Neural progenitor cell (in vitro differentiated cells): ENCODE results near the gene SLC1A4.
"Not testable (repeated sequence)": the region's sequence is repeated elsewhere in the genome, so short reads cannot be mapped to it uniquely, and the experiment has no call there.

ENCODE experiments used
- CTCF ChIP-seq: fragments of 200-600 bp; sonication (generic); IDR thresholded peaks from 2 replicates; pipeline ENCODE4 v1.5.1; 2017; ENCODE audit warnings: antibody characterized with exemption, mild to moderate bottlenecking
- EZH2phosphoT487 ChIP-seq: fragments of 200-600 bp; sonication (generic); IDR thresholded peaks from 2 replicates; pipeline ENCODE4 v1.6.1; 2017; ENCODE audit warnings: antibody characterized with exemption

- not testable (repeated sequence) for TF ChIP-seq CTCF, EZH2phosphoT487
Observed at GRCh38 chr2:64969086-64969485, 20.1 kb upstream of the SLC1A4 start.
